Measurements from ENCODE around the gene ARFIP2. TPM values are rescaled to one million over a fixed set of nuclear protein-coding genes. Genes with fewer than 3 reads are reported as not detected.

Gene ARFIP2
- total RNA-seq, 2 donors from 2014 or later = 45.9 to 48.2 TPM

DNA sequence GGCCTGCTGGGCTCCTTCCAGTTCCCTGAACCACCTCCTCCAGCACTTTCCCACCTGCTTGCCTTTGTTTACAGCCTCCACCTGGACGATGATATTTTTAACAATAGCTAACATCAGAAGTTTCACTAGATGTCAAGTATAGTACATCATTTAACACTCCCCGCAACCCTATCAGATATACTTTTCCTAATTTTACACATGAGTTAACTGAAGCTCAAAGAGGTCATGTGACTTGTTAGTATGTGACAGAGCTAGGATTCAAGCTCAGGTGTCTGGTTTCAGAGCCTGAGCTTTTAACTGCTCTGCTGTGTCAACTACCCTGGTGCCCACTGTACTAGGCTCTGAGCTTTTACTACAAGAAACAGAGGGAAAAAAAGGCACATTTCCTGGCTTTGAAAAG lies 26.1 kb downstream of the ARFIP2 start:
- Mint-ChIP-seq H3K27ac (no peak overlapping the region), H3K4me3 (no peak overlapping the region), H3K27me3 (ENCODE audit: low read depth) (no peaks in the 10 kb centered on the region), H3K9me3 (no peaks in the 10 kb centered on the region), H3K4me1 (ENCODE audit: low read depth) (no peaks in the 10 kb centered on the region), H3K36me3 (ENCODE audit: insufficient read depth in 2 of 2) (no peaks in the 10 kb centered on the region)
- ATAC-seq (replicated peaks in 1 of 2) = no peak
- no peak for DNase-seq

GRCh38 chr11:6453152-6453551 lies 28.0 kb downstream of the ARFIP2 start:
- no peaks in the 10 kb centered on the region for H3K36me3 Mint-ChIP-seq (ENCODE audit: insufficient read depth in 2 of 2)
- no peak overlapping the region for H3K27ac Mint-ChIP-seq
- ATAC-seq (replicated peaks in 1 of 2) = no peak
- no peaks in the 10 kb centered on the region for H3K27me3 Mint-ChIP-seq (ENCODE audit: low read depth)
- no peak for DNase-seq
- H3K4me1 Mint-ChIP-seq (ENCODE audit: low read depth) = no peaks in the 10 kb centered on the region
- H3K4me3 Mint-ChIP-seq = no peak overlapping the region
- no peaks in the 10 kb centered on the region for H3K9me3 Mint-ChIP-seq

- Mint-ChIP-seq H3K27me3 (ENCODE audit: low read depth) (no peaks in the 10 kb centered on the region), H3K36me3 (ENCODE audit: insufficient read depth in 2 of 2) (no peaks in the 10 kb centered on the region), H3K4me3 (no peak overlapping the region), H3K27ac (no peak overlapping the region), H3K9me3 (no peaks in the 10 kb centered on the region), H3K4me1 (ENCODE audit: low read depth) (no peaks in the 10 kb centered on the region)
- no peak for ATAC-seq (replicated peaks in 1 of 2)
- no peak for DNase-seq
Observed at GRCh38 chr11:6452219-6452618, 28.9 kb downstream of the ARFIP2 start.

DNA sequence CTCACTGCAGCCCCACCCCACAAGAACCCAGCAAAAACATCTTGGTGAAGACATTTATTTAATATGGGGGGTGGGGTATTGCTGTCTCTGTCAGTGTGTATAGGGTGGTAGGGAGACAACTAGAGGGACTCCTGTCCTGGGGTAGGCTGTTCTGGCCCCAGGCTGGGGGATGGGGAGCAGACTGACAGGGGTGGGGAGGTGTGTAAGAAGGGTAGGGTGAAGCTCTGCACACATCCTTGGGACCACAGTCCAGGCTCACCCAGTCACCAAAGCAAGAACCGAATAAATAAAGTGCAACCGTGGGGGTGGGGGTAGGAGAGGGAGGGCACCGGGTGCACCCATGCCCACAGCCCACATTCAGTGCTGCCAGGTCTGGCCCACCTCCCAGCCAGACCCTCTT lies 32.6 kb downstream of the ARFIP2 start:
- Mint-ChIP-seq H3K4me1 (ENCODE audit: low read depth) (no peaks in the 10 kb centered on the region), H3K36me3 (ENCODE audit: insufficient read depth in 2 of 2) (no peaks in the 10 kb centered on the region)
- DNase-seq = no peak

GRCh38 chr11:6443269-6444003 lies 37.7 kb downstream of the ARFIP2 start:
- no peaks in the 10 kb centered on the region for H3K27me3 Mint-ChIP-seq (ENCODE audit: low read depth)
- H3K4me1 Mint-ChIP-seq (ENCODE audit: low read depth) = no peaks in the 10 kb centered on the region
- DNase-seq (peak; percentile 55 to 58), ATAC-seq (replicated peaks in 1 of 2) (peak; percentile 80 to 82)
- H3K27ac Mint-ChIP-seq = no peak overlapping the region
- H3K9me3 Mint-ChIP-seq = no peaks in the 10 kb centered on the region
- H3K36me3 Mint-ChIP-seq (ENCODE audit: insufficient read depth in 2 of 2) = no peaks in the 10 kb centered on the region
- H3K4me3 Mint-ChIP-seq = no peak overlapping the region

More for the DNA sequence above, 32.6 kb downstream of the ARFIP2 start:
- Mint-ChIP-seq H3K4me3 (no peak overlapping the region), H3K27ac (no peak overlapping the region), H3K9me3 (no peaks in the 10 kb centered on the region), H3K27me3 (ENCODE audit: low read depth) (no peaks in the 10 kb centered on the region)
- ATAC-seq (replicated peaks in 1 of 2) = no peak

- H3K4me3 Mint-ChIP-seq = no peak overlapping the region
- H3K36me3 Mint-ChIP-seq (ENCODE audit: insufficient read depth in 2 of 2) = no peaks in the 10 kb centered on the region
- H3K9me3 Mint-ChIP-seq = no peaks in the 10 kb centered on the region
- no peak for ATAC-seq (replicated peaks in 1 of 2)
- no peaks in the 10 kb centered on the region for H3K4me1 Mint-ChIP-seq (ENCODE audit: low read depth)
- H3K27ac Mint-ChIP-seq = no peak overlapping the region
- no peak for DNase-seq
- H3K27me3 Mint-ChIP-seq (ENCODE audit: low read depth) = no peaks in the 10 kb centered on the region
Observed at GRCh38 chr11:6442441-6442840, 38.7 kb downstream of the ARFIP2 start.

- Mint-ChIP-seq H3K9me3 (no peaks in the 10 kb centered on the region), H3K27ac (no peak within 1 kb of the TSS), H3K4me3 (no peak within 1 kb of the TSS), H3K4me1 (ENCODE audit: low read depth) (peaks cover 2% of the 10 kb centered on the region), H3K27me3 (ENCODE audit: low read depth) (no peaks in the 10 kb centered on the region), H3K36me3 (ENCODE audit: insufficient read depth in 2 of 2) (no peaks in the 10 kb centered on the region)
- DNase-seq (no peak), ATAC-seq (replicated peaks in 1 of 2) (no peak)
Observed at GRCh38 chr11:6440906-6441358, 40.2 kb downstream of the ARFIP2 start, which contains the start of gene HPX. Gene HPX, minus strand, starts transcription at chr11:6440987. Its CDS starts 24 bp downstream, at chr11:6440963.

DNA sequence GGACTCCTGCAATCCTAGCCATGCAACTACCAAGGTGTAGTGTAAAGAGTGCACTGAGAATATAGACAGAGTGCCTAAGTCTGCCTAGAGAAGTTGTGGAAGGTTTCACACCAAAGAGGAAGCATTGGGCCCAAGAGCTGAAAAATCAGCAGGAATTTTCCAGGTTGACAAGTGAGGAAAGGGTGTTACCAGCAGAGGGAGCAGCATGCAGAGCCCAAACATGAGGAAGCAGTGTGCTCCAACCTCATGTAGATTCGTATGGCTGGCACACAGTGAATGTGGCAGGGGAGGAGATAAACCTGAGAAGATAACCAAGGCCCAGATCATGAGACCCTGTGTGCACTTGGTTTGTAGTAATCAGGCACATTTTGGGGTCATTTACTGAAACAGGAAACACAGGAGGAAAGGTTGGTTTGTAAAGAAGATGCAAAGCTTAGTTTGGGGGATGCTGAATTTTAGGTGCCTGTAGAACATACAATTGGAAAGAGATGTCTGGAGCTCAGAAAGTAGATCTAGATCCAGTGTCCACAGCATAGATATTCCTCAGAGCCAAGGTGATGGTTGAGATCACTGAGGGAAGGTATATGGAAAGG lies 42.1 kb downstream of the ARFIP2 start:
- DNase-seq = peak; percentile 23 to 24
- no peak overlapping the region for H3K27ac Mint-ChIP-seq
- H3K27me3 Mint-ChIP-seq (ENCODE audit: low read depth) = no peaks in the 10 kb centered on the region
- ATAC-seq (replicated peaks in 1 of 2) = peak; percentile 45 to 49
- no peak overlapping the region for H3K4me3 Mint-ChIP-seq
- H3K9me3 Mint-ChIP-seq = no peaks in the 10 kb centered on the region
- no peaks in the 10 kb centered on the region for H3K36me3 Mint-ChIP-seq (ENCODE audit: insufficient read depth in 2 of 2)
- H3K4me1 Mint-ChIP-seq (ENCODE audit: low read depth) = peaks cover 7% of the 10 kb centered on the region

DNA sequence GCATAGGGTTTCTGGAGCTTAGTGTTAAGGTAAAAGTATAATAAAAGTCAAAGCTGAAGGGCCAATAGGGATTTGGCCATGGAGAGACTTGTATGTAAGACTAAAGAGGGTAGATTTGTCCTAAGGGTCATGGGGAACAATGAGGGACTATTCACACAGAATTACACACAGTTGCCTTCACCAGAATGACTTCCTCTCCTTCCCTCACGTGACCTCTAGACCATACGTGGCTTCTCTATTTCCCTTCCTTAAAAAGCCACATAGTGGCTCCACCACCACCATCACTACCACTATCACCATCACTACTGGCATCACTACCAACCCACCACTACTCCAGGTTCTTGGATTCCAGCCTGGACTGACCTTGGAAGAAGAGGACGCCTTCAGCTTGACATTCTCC lies 43.1 kb downstream of the ARFIP2 start:
- Mint-ChIP-seq H3K36me3 (ENCODE audit: insufficient read depth in 2 of 2) (no peaks in the 10 kb centered on the region), H3K27ac (no peak overlapping the region), H3K9me3 (no peaks in the 10 kb centered on the region), H3K4me3 (no peak overlapping the region), H3K4me1 (ENCODE audit: low read depth) (peaks cover 8% of the 10 kb centered on the region), H3K27me3 (ENCODE audit: low read depth) (no peaks in the 10 kb centered on the region)
- DNase-seq = no peak
- ATAC-seq (replicated peaks in 1 of 2) = peak; percentile 42 to 60

DNA sequence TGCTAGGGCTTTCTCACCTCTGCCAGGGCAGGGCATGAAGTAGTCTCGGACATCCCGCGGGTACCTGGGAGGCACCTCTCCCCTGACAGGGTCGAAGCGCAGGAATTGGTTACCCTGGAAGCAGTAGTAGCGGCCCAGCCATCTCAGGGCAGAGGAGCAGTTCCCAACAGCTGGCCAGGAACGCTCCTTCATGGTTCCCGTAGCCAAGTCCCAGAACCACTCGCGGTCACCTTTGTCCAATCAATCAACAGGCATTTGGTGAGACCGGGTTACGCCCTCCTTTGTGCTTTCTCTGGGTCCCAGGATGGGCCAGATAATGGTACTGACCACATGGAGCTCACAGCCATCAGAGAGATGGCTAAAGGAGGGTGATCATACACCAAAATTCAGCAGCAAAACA lies 43.7 kb downstream of the ARFIP2 start:
- Mint-ChIP-seq H3K27me3 (ENCODE audit: low read depth) (no peaks in the 10 kb centered on the region), H3K4me3 (no peak overlapping the region), H3K27ac (no peak overlapping the region), H3K9me3 (no peaks in the 10 kb centered on the region), H3K4me1 (ENCODE audit: low read depth) (peaks cover 13% of the 10 kb centered on the region), H3K36me3 (ENCODE audit: insufficient read depth in 2 of 2) (no peaks in the 10 kb centered on the region)
- DNase-seq (no peak), ATAC-seq (replicated peaks in 1 of 2) (no peak)

- H3K9me3 Mint-ChIP-seq = no peaks in the 10 kb centered on the region
- DNase-seq = no peak
- H3K4me3 Mint-ChIP-seq = no peak overlapping the region
- H3K27ac Mint-ChIP-seq = no peak overlapping the region
- H3K36me3 Mint-ChIP-seq (ENCODE audit: insufficient read depth in 2 of 2) = no peaks in the 10 kb centered on the region
- no peaks in the 10 kb centered on the region for H3K27me3 Mint-ChIP-seq (ENCODE audit: low read depth)
- no peak for ATAC-seq (replicated peaks in 1 of 2)
- peaks cover 13% of the 10 kb centered on the region for H3K4me1 Mint-ChIP-seq (ENCODE audit: low read depth)
Observed at GRCh38 chr11:6433998-6434660, 47.0 kb downstream of the ARFIP2 start.

DNA sequence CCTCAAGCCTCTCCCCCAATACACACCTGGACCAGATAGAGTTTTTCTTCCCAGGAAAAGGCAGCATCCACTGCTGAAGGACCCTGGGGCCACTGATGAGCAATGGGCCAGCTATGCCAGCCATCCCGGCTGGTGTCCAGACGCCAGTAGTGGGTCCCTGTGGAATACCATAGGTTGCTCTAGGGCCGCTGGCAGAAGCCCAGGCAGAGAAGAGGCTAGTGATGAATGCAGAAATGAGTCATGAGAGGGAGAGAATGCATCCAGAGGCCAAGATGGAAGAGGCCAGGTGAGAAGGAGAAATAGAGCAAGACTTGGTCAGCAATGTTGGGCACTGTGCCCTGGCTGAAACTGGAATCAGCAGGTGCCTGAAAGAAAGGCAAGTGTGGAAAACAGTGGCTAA lies 49.3 kb downstream of the ARFIP2 start:
- ATAC-seq (replicated peaks in 1 of 2) (no peak), DNase-seq (no peak)
- Mint-ChIP-seq H3K27me3 (ENCODE audit: low read depth) (no peaks in the 10 kb centered on the region), H3K27ac (no peak overlapping the region), H3K36me3 (ENCODE audit: insufficient read depth in 2 of 2) (no peaks in the 10 kb centered on the region), H3K9me3 (no peaks in the 10 kb centered on the region), H3K4me3 (no peak overlapping the region), H3K4me1 (ENCODE audit: low read depth) (peaks cover 13% of the 10 kb centered on the region)

GRCh38 chr11:6427516-6427915 lies 53.6 kb downstream of the ARFIP2 start:
- Mint-ChIP-seq H3K4me1 (ENCODE audit: low read depth) (no peaks in the 10 kb centered on the region), H3K27ac (no peak overlapping the region), H3K9me3 (peaks cover 0 to 1% of the 10 kb centered on the region in 2 donors), H3K4me3 (no peak overlapping the region), H3K27me3 (ENCODE audit: low read depth) (peaks cover 13% of the 10 kb centered on the region), H3K36me3 (ENCODE audit: insufficient read depth in 2 of 2) (no peaks in the 10 kb centered on the region)
- DNase-seq (no peak), ATAC-seq (replicated peaks in 1 of 2) (no peak)
